Esophagus squamous epithelium (tissue), 4 donors: Measurements from ENCODE around the gene NT5C3B.
A peak's percentile ranks its signal among the peaks of the same experiment; 100 is the strongest.

Experiments
- CTCF ChIP-seq, 6 experiments: fragments of 450-650 bp in 4 of 6; fragments of 200-600 bp in 2 of 6; sonication (generic) in 2 of 6; IDR thresholded peaks; one replicate each; pipeline ENCODE4 v1.5.1; 2016 to 2019; ENCODE audit warnings: antibody characterized with exemption in 6 of 6, mild to moderate bottlenecking in 4 of 6, moderate library complexity in 4 of 6
- POLR2A ChIP-seq, 4 donors: fragments of 450-650 bp; IDR thresholded peaks; one replicate each; pipeline ENCODE4 v1.6.1; 2017; ENCODE audit warnings: antibody characterized with exemption in 4 of 4, mild to moderate bottlenecking in 4 of 4, moderate library complexity in 3 of 4

GRCh38 chr17:41811549-41812380 lies 24.3 kb downstream of the NT5C3B start, which contains the start of gene P3H4:
- TF ChIP-seq CTCF (IDR thresholded peaks at IDR 0.05) (peak; percentile 64 to 92 (median 80)), POLR2A (IDR thresholded peaks at IDR 0.05) (peak in 2 of 4 donors; percentile 19 to 22)
